ENCODE results near the gene ANKRD37.
"Not testable (repeated sequence)": the region's sequence is repeated elsewhere in the genome, so short reads cannot be mapped to it uniquely, and the experiment has no call there.

ANKRD37 gene, protein sequence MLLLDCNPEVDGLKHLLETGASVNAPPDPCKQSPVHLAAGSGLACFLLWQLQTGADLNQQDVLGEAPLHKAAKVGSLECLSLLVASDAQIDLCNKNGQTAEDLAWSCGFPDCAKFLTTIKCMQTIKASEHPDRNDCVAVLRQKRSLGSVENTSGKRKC

DNA sequence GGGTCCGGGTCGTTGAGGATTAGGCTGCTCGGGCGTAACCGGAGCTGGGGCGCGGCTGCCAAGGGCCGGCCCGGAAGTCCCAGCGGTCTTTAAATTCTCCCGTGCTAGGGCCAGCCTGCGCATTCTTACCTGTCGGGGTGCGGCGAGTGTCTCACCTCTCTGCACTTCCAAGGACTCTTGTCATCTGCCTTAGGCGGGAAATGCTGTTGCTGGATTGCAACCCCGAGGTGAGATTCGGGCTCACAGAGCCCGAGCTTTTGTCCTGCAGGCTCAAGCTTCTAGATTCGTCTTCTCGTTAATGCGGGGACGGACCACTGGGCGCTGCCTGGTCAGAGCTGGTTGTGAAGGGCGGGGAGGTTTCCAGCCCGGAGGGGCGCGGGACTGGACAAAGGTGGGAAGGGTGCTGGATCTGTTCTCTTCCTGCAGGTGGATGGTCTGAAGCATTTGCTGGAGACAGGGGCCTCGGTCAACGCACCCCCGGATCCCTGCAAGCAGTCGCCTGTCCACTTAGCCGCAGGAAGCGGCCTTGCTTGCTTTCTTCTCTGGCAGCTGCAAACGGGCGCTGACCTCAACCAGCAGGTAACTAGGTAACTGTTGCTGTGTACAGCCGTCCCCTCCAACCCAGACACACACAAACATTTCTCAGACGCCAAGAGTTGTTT is at the start of gene ANKRD37:
TSS of gene ANKRD37 (plus strand) at position 118 of the 662 bp plus-strand sequence. CDS start at position 201, 83 bp downstream.
- DNase-seq = no peak
- H3K4me1 Mint-ChIP-seq (ENCODE audit: low read depth) = peaks cover 54% of the 10 kb centered on the region
- no peaks in the 10 kb centered on the region for H3K9me3 Mint-ChIP-seq
- H3K27me3 Mint-ChIP-seq = no peaks in the 10 kb centered on the region
- H3K27ac Mint-ChIP-seq = peak within 1 kb of the TSS; percentile 97
- H3K4me3 Mint-ChIP-seq = peak within 1 kb of the TSS; percentile 87
- peaks cover 50% of the 10 kb centered on the region for H3K36me3 Mint-ChIP-seq (ENCODE audit: low read depth)

DNA sequence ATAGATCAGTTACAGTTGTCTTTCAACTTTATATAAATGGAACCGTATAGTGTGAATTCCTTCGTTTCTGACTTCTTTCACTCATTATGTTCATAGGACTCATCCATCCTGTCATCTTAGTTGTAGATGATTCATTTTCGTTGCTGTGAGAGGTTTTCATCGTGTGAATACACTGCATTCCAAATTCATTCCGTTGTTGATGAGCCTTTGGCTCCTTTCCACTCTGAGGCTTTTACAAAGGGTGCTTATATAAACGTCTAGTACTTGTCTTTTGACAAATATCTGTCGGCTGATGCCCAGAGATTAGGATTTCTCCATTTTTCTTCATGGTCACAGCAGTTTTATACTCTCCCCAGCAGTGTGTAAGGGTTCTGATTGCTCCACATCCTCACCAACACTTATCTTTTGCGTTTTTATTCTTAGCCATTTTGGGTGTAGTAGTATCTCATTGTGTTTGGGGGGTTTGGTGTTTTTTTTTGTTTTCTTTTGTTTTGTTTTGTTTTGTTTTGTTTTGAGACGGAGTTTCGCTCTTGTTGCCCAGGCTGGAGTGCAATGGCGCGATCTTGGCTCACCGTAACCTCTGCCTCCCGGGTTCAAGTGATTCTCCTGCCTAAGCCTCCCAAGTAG is 49.6 kb upstream of the ANKRD37 start:
- Mint-ChIP-seq H3K4me3 (no peak overlapping the region), H3K36me3 (ENCODE audit: low read depth) (peaks cover 74% of the 10 kb centered on the region)

DNA sequence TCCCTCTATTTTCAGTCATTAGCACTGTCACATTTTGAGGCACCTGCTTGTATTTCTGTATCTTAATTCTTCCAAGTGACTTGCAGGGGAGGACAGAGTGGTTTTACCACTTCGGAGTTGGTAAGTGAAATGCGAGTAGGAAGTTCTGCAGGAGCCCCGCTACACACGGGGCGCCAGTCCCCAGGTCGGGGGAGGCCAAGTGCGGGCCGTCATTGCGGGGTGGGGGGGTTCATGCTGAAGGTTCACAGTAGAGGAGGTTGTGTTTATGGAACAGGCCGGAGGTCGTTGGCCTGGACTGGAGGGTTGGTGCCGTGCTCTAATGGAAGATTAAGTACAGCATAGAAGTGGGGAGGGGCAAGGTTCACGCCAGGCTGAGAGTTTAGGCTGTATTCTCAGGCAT is 45.0 kb upstream of the ANKRD37 start:
- Mint-ChIP-seq H3K36me3 (ENCODE audit: low read depth) (peaks cover 66% of the 10 kb centered on the region), H3K27me3 (no peaks in the 10 kb centered on the region), H3K4me3 (no peak overlapping the region), H3K9me3 (no peaks in the 10 kb centered on the region), H3K27ac (no peak overlapping the region), H3K4me1 (ENCODE audit: low read depth) (no peaks in the 10 kb centered on the region)
- DNase-seq = no peak

More for the DNA sequence above, 49.6 kb upstream of the ANKRD37 start:
- Mint-ChIP-seq H3K9me3 (no peaks in the 10 kb centered on the region), H3K27me3 (no peaks in the 10 kb centered on the region), H3K4me1 (ENCODE audit: low read depth) (peaks cover 28% of the 10 kb centered on the region), H3K27ac (no peak overlapping the region)
- no peak for DNase-seq

DNA sequence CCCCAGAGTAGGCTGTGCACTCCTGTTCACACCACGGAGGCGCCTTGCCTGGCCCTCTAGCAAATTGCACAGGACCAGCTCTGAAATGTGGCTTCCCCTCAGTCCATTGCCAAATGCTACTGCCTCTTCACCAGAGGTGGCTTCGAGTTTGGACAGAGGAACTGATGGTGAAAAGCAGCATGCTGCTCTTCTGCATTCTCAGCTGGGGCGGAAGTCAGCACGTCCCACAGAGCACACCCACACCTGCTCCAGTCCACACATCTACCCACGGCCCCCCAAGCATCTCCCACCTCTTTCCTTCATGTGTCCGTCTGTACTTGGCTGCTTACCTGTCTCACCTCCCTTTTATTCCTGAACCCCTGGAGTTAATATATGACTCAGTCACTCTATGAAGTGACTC is 44.4 kb upstream of the ANKRD37 start:
- DNase-seq = no peak
- H3K4me1 Mint-ChIP-seq (ENCODE audit: low read depth) = peaks cover 3% of the 10 kb centered on the region
- peaks cover 61% of the 10 kb centered on the region for H3K36me3 Mint-ChIP-seq (ENCODE audit: low read depth)
- no peak overlapping the region for H3K27ac Mint-ChIP-seq
- H3K4me3 Mint-ChIP-seq = no peak overlapping the region
- H3K27me3 Mint-ChIP-seq = no peaks in the 10 kb centered on the region
- no peaks in the 10 kb centered on the region for H3K9me3 Mint-ChIP-seq

DNA sequence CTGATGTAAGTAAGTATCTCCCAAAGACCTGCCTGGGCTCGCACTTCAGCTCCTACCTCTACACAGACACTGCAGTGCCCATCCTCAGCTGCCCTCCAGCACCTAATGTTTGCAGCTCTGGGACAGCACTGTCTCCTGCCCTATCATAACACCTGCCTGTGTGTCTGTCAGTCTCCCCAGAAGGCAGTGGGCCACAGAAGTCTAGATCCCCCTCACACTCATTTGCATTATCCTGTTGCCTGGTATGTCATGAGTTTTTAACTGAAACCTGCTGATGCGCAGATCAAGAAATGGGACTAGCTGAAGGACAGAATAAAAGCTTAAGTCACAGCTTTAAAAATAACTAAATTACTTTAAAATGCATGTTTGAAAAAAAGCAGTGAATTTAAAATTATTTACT is 43.9 kb upstream of the ANKRD37 start:
- H3K27ac Mint-ChIP-seq = no peak overlapping the region
- H3K9me3 Mint-ChIP-seq = no peaks in the 10 kb centered on the region
- H3K27me3 Mint-ChIP-seq = no peaks in the 10 kb centered on the region
- no peak for DNase-seq
- H3K36me3 Mint-ChIP-seq (ENCODE audit: low read depth) = peaks cover 62% of the 10 kb centered on the region
- no peak overlapping the region for H3K4me3 Mint-ChIP-seq
- H3K4me1 Mint-ChIP-seq (ENCODE audit: low read depth) = peaks cover 8% of the 10 kb centered on the region

DNA sequence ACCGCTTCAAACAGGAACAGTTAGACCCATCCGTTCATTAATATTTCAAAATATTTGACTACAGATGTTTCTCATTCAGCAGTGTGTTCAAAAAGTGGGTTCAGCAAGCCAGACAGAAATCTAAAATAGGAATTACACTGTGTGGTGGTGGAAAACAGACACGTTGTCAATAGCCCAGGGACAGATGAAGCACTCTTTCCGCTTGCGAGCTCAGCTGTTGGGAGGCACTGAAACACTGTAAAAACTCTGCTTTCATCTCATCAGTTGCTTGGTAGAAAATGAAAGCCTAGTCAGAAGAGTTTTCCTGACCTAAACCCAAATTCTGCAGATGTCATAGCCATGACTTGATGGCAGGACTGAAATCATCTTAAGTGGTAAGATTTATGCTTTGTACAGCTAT is 39.4 kb upstream of the ANKRD37 start:
- Mint-ChIP-seq H3K36me3 (ENCODE audit: low read depth) (peaks cover 46% of the 10 kb centered on the region), H3K4me1 (ENCODE audit: low read depth) (peaks cover 8% of the 10 kb centered on the region), H3K4me3 (no peak overlapping the region), H3K27ac (peak overlapping the region; percentile 8), H3K9me3 (no peaks in the 10 kb centered on the region), H3K27me3 (no peaks in the 10 kb centered on the region)
- DNase-seq = no peak

DNA sequence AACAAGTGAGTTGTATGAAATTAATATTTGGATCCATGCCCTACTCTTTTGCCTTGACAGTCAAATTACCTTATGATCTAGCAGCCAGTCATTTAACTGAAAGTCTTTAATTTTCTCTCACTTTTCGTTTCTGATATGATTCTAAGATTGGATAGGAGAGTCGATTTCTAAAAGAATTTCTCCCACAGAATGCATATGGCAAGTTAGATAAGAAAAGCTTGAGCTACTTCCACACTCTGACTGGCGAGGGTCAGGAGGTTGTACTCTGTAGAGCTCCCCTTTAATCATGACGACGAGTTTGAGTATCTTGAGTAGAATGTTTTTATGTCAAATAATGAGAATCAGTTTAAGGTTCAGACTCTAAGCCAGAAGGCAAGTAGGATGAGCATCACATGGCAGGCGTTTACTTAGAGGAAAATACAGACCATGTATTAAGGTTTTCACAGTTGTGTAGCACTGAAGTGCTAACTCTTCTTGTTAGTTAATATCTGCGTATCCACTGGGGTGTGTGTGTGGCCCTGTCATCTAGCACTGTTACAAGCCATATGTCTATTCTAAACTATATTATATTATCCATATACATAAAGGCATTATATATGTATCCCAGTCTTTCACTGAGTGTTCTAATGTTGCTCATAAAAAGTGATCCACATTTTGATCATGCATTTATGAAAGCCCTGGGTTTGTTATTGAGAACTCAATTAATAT is 38.8 kb upstream of the ANKRD37 start:
- Mint-ChIP-seq H3K27me3 (no peaks in the 10 kb centered on the region), H3K27ac (peak overlapping the region; percentile 8), H3K9me3 (no peaks in the 10 kb centered on the region), H3K4me3 (no peak overlapping the region), H3K36me3 (ENCODE audit: low read depth) (peaks cover 45% of the 10 kb centered on the region), H3K4me1 (ENCODE audit: low read depth) (peaks cover 8% of the 10 kb centered on the region)
- no peak for DNase-seq

DNA sequence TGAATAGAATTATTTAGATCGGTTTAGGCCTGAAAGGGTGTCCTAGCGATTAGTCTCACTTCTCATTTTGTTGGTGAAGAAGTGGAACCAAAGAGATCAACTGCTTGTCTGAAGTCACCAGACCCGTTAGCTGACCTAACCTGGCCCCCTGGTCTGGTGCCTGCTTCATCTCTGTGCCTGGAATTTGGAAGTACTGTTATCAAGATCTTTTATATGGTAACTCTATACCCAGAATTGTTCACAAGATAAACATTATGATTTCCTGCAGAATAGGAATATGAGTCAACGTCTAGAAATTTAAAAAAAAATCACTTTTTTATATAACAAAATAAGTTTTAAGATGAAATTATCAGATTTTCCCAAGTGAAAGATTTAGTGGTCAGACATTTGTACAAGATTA is 38.1 kb upstream of the ANKRD37 start:
- DNase-seq = no peak
- H3K27ac Mint-ChIP-seq = no peak overlapping the region

DNA sequence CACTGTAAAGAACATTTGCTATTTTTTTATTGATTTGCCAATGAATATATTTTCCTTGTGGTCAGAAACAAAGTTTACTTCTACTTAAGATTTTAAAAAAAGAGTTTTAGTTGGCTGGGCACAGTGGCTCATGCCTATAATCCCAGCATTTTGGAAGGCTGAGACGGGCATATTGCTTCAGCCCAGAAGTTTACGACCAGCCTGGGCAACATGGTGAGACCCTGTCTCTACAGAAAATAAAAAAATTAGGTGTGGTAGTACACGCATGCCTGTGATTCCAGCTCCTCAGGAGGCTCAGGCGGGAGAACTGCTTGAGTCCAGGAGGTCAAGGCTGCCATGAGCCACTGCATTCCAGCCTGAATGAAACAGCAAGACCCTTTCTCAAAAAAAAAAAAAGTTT is 37.7 kb upstream of the ANKRD37 start:
- no peak overlapping the region for H3K27ac Mint-ChIP-seq
- no peaks in the 10 kb centered on the region for H3K9me3 Mint-ChIP-seq
- DNase-seq = no peak
- no peaks in the 10 kb centered on the region for H3K27me3 Mint-ChIP-seq
- peaks cover 50% of the 10 kb centered on the region for H3K36me3 Mint-ChIP-seq (ENCODE audit: low read depth)
- H3K4me1 Mint-ChIP-seq (ENCODE audit: low read depth) = peaks cover 8% of the 10 kb centered on the region
- H3K4me3 Mint-ChIP-seq = no peak overlapping the region

More for the DNA sequence above, 38.1 kb upstream of the ANKRD37 start:
- no peak overlapping the region for H3K4me3 Mint-ChIP-seq
- peaks cover 8% of the 10 kb centered on the region for H3K4me1 Mint-ChIP-seq (ENCODE audit: low read depth)
- H3K36me3 Mint-ChIP-seq (ENCODE audit: low read depth) = peaks cover 50% of the 10 kb centered on the region
- no peaks in the 10 kb centered on the region for H3K9me3 Mint-ChIP-seq
- no peaks in the 10 kb centered on the region for H3K27me3 Mint-ChIP-seq

DNA sequence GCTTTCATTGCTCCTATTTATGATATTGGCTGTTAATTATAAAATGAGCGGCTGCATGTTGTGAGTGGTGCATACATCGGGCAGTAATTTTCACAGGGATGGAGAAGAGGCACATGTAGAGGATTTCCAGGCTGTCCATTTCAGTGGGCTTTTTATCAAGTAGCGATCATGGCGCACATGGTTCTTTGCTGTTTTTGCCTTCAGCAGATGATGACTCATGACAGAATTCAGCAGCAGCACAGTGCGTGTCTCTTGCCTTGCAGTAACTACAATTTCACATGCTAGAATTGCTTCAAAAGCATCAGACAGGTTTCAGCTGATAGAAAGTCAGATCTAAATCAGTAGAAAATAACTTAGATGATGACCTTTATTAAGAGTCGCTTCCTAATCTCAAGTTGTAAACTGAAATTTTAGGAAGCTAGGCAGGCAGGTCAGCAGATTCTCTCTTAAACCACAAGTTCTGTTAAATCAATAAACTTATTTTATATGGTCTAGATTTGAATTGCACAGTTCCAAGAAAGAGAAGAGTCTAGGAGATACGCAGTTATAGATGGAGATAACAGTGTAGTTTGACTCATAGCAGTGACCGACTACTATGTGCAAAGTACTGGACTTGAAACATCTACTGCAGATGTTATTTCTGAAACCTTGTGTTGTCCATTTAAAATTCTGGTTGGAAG is 36.7 kb upstream of the ANKRD37 start:
- no peak overlapping the region for H3K27ac Mint-ChIP-seq
- H3K36me3 Mint-ChIP-seq (ENCODE audit: low read depth) = peaks cover 43% of the 10 kb centered on the region
- peaks cover 8% of the 10 kb centered on the region for H3K4me1 Mint-ChIP-seq (ENCODE audit: low read depth)
- no peaks in the 10 kb centered on the region for H3K27me3 Mint-ChIP-seq
- no peak for DNase-seq
- H3K9me3 Mint-ChIP-seq = no peaks in the 10 kb centered on the region
- H3K4me3 Mint-ChIP-seq = no peak overlapping the region

DNA sequence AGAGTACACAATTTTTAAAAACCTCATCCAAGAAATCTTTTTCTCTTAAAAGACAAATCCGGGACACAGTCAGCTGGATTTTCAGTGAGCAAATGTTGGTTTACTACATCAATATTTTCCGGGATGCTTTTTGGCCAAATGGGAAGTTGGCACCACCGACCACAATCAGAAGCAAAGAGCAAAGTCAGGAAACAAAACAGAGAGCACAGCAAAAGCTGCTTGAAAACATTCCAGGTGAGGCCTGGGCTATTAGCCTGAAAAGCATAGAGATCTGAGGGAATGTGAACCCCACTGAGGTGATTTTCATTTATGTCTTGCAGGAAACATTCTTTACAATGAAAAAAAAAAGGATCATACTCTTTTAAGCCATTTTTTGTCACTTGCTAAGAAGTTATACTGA is 34.8 kb upstream of the ANKRD37 start:
- no peaks in the 10 kb centered on the region for H3K27me3 Mint-ChIP-seq
- no peaks in the 10 kb centered on the region for H3K9me3 Mint-ChIP-seq
- peaks cover 42% of the 10 kb centered on the region for H3K36me3 Mint-ChIP-seq (ENCODE audit: low read depth)
- peaks cover 8% of the 10 kb centered on the region for H3K4me1 Mint-ChIP-seq (ENCODE audit: low read depth)
- no peak overlapping the region for H3K27ac Mint-ChIP-seq
- H3K4me3 Mint-ChIP-seq = no peak overlapping the region
- DNase-seq = no peak

DNA sequence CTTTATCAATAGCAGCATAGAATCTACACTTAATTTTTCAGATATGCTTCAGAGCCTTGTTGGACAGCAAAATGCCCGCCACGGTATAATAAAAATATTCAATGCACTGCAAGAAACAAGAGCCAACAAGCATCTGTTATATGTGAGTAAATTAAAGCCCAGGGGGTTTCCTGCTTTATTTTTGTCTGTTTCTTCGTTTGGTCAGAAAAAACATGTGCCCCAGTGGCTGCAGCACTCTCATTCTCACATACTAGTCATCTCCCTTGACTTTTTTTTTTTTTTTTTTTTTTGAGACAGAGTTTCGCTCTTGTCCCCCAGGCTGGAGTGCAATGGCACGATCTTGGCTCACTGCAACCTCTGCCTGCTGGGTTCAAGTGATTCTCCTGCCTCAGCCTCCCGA is 34.1 kb upstream of the ANKRD37 start:
- H3K36me3 Mint-ChIP-seq (ENCODE audit: low read depth) = peaks cover 38% of the 10 kb centered on the region
- not testable (repeated sequence) for H3K27ac Mint-ChIP-seq; DNase-seq; H3K4me1 Mint-ChIP-seq (ENCODE audit: low read depth); H3K9me3 Mint-ChIP-seq; H3K27me3 Mint-ChIP-seq; H3K4me3 Mint-ChIP-seq

DNA sequence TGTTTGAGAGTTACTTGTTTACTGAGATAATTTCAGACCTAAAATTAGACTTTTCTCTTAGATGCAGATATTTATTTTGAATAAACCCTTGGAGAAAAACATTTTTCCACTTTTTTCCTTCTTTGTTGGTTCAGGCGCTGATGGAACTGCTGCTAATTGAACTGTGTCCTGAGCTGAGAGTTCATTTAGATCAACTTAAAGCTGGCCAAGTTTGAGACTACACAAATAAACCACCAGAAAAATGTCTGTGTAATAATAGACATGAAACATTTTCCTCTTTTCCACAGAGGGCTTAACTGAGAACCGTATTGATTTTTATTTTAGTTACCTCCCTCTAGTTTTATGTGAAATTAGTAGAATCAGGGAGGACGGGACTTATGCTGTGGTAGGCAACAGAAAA is 33.4 kb upstream of the ANKRD37 start:
- no peak for DNase-seq
- H3K4me1 Mint-ChIP-seq (ENCODE audit: low read depth) = no peaks in the 10 kb centered on the region
- no peaks in the 10 kb centered on the region for H3K9me3 Mint-ChIP-seq
- H3K27me3 Mint-ChIP-seq = no peaks in the 10 kb centered on the region
- no peak overlapping the region for H3K27ac Mint-ChIP-seq
- peaks cover 34% of the 10 kb centered on the region for H3K36me3 Mint-ChIP-seq (ENCODE audit: low read depth)
- H3K4me3 Mint-ChIP-seq = no peak overlapping the region

DNA sequence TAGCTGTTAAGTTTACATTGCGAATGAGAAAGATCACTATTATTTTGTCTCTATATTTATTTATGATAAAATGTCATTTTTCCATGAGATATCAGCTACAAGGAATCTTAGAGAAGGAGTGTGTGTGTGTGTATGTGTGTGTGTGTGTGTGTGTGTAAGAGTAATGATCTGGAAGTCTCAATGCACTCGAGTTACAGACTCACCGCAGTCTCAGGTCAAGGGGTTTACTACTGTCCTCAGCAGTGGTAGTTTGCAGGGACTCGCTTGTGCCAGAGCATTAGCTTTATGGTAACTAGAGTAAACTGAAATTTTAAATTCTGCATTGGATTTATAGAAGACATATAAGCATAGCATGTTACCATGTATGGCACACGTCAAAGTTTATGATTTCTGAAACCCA is 31.8 kb upstream of the ANKRD37 start:
- Mint-ChIP-seq H3K36me3 (ENCODE audit: low read depth) (peaks cover 26% of the 10 kb centered on the region), H3K4me3 (no peak overlapping the region), H3K4me1 (ENCODE audit: low read depth) (no peaks in the 10 kb centered on the region), H3K27ac (no peak overlapping the region), H3K9me3 (no peaks in the 10 kb centered on the region), H3K27me3 (no peaks in the 10 kb centered on the region)
- no peak for DNase-seq

All from activated T-cell treated with anti-CD3 and anti-CD28 coated beads, Interleukin-2, amount 50 U/mL, for 24 hours (primary cell).